Measurements from ENCODE around the gene CCL1. TPM values are rescaled to one million over a fixed set of nuclear protein-coding genes. Genes with fewer than 3 reads are reported as not detected.

CCL1 gene
- total and polyA plus RNA-seq, 2 donors from 2014 or later, result not detected

DNA sequence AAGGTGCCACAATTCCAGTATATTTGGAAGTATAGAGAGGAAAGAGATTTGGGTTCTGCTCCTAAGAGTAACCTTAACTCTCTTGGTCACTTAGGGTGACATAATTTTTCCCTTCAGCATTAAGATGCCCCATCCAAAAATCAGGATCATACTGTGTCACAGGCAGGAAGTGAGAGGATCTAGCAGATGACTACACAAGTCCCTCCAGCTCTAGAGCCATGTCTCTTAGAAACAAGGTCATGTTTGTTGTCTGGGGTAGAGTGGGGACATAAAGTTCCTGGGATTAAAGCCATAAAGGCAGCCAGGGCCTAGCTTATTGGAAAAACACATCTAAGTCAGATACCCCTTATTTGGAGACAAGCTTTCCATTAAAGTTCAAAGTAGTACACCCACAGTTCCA is 41.1 kb downstream of the CCL1 start:
- Histone ChIP-seq H3K4me3 (ENCODE audit: low read length in 3 of 3) (no peak overlapping the region), H3K36me3 (ENCODE audit: control insufficient read depth in 2 of 3, insufficient read depth in 3 of 3, low read length in 3 of 3) (no peaks in the 10 kb centered on the region), H3K9ac (ENCODE audit: low read length in 3 of 3) (no peak overlapping the region), H3K4me1 (ENCODE audit: control insufficient read depth in 2 of 3, insufficient read depth in 2 of 3, low read depth in 1 of 3, low read length in 3 of 3) (no peaks in the 10 kb centered on the region), H3K9me3 (ENCODE audit: control insufficient read depth in 2 of 3, insufficient read depth in 1 of 3, low read length in 3 of 3) (peaks cover 0 to 8% (median 0%) of the 10 kb centered on the region in 3 donors), H3K27me3 (ENCODE audit: control insufficient read depth, insufficient read depth, low read length) (no peaks in the 10 kb centered on the region), H3K27ac (ENCODE audit: low read depth in 2 of 2, low read length in 2 of 2) (no peak overlapping the region)
- TF ChIP-seq, protein P1, sequence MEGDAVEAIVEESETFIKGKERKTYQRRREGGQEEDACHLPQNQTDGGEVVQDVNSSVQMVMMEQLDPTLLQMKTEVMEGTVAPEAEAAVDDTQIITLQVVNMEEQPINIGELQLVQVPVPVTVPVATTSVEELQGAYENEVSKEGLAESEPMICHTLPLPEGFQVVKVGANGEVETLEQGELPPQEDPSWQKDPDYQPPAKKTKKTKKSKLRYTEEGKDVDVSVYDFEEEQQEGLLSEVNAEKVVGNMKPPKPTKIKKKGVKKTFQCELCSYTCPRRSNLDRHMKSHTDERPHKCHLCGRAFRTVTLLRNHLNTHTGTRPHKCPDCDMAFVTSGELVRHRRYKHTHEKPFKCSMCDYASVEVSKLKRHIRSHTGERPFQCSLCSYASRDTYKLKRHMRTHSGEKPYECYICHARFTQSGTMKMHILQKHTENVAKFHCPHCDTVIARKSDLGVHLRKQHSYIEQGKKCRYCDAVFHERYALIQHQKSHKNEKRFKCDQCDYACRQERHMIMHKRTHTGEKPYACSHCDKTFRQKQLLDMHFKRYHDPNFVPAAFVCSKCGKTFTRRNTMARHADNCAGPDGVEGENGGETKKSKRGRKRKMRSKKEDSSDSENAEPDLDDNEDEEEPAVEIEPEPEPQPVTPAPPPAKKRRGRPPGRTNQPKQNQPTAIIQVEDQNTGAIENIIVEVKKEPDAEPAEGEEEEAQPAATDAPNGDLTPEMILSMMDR (IDR thresholded peaks at IDR 0.05; ENCODE audit: borderline replicate concordance, extremely low read depth, insufficient read depth), result no peak
- intact Hi-C loops (cut with DNase I), result no loop called here
- DNase-seq, result no peak
- no peak for FAIRE-seq

DNA sequence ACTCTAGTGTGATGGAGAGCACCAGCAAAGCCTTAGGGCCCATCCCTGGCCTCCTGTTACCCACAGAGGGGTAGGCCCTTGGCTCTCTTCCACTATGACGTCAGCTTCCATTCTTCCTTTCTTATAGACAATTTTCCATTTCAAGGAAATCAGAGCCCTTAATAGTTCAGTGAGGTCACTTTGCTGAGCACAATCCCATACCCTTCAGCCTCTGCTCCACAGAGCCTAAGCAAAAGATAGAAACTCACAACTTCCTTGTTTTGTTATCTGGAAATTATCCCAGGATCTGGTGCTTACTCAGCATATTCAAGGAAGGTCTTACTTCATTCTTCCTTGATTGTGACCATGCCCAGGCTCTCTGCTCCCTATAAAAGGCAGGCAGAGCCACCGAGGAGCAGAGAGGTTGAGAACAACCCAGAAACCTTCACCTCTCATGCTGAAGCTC is 44.0 kb downstream of the CCL1 start, which contains the start of gene CCL8:
CCL8 (plus strand) TSS at position 397 of the 445 bp plus-strand sequence. CDS start 67 bp downstream, outside the sequence.
- DNase-seq (no peak), FAIRE-seq (no peak)
- no peaks in the 10 kb centered on the region for H3K4me1 ChIP-seq (ENCODE audit: control insufficient read depth in 2 of 3, insufficient read depth in 2 of 3, low read depth in 1 of 3, low read length in 3 of 3)
- TF ChIP-seq, protein P1 (IDR thresholded peaks at IDR 0.05; ENCODE audit: borderline replicate concordance, extremely low read depth, insufficient read depth), result no peak
- no peak within 1 kb of the TSS for H3K27ac ChIP-seq (ENCODE audit: low read depth in 2 of 2, low read length in 2 of 2)
- intact Hi-C loops (cut with DNase I), result loop anchor here (10.0 kb wide), 1 partner anchor 64 kb away; the partner anchor contains the start of gene CCL2
- no peak within 1 kb of the TSS for H3K9ac ChIP-seq (ENCODE audit: low read length in 3 of 3)
- no peaks in the 10 kb centered on the region for H3K36me3 ChIP-seq (ENCODE audit: control insufficient read depth in 2 of 3, insufficient read depth in 3 of 3, low read length in 3 of 3)
- peaks cover 0 to 3% (median 0%) of the 10 kb centered on the region in 3 donors for H3K9me3 ChIP-seq (ENCODE audit: control insufficient read depth in 2 of 3, insufficient read depth in 1 of 3, low read length in 3 of 3)
- no peaks in the 10 kb centered on the region for H3K27me3 ChIP-seq (ENCODE audit: control insufficient read depth, insufficient read depth, low read length)
- H3K4me3 ChIP-seq (ENCODE audit: low read length in 3 of 3), result no peak within 1 kb of the TSS

DNA sequence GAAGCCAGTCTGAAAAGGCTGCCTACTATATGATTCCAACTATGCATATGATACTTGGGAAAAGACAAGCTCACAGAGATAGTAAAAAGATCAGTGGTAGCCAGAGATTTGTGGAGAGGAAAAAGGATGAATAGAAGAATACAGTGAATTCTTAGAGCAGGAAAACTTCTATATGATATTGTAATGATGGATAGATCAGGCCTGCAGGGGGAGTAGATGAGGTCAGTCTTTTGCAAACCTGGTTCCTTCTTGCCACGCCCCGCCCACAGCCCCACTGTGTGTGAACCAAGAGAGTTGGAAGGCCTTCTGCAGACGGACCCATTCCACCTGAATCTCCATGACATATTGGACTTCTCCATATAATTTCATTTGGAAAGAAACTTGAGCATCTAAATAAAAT is 44.6 kb downstream of the CCL1 start:
- peaks cover 0 to 3% (median 0%) of the 10 kb centered on the region in 3 donors for H3K4me1 ChIP-seq (ENCODE audit: control insufficient read depth in 2 of 3, insufficient read depth in 2 of 3, low read depth in 1 of 3, low read length in 3 of 3)
- H3K27ac ChIP-seq (ENCODE audit: low read depth in 2 of 2, low read length in 2 of 2), result no peak overlapping the region
- no peak overlapping the region for H3K9ac ChIP-seq (ENCODE audit: low read length in 3 of 3)
- H3K9me3 ChIP-seq (ENCODE audit: control insufficient read depth in 2 of 3, insufficient read depth in 1 of 3, low read length in 3 of 3), result no peaks in the 10 kb centered on the region
- intact Hi-C loops (cut with DNase I), result loop anchor here (10.0 kb wide), 1 partner anchor 64 kb away; the partner anchor contains the start of gene CCL2
- no peaks in the 10 kb centered on the region for H3K27me3 ChIP-seq (ENCODE audit: control insufficient read depth, insufficient read depth, low read length)
- FAIRE-seq (no peak), DNase-seq (no peak)
- TF ChIP-seq, protein P1 (IDR thresholded peaks at IDR 0.05; ENCODE audit: borderline replicate concordance, extremely low read depth, insufficient read depth), result no peak
- H3K4me3 ChIP-seq (ENCODE audit: low read length in 3 of 3), result no peak overlapping the region
- no peaks in the 10 kb centered on the region for H3K36me3 ChIP-seq (ENCODE audit: control insufficient read depth in 2 of 3, insufficient read depth in 3 of 3, low read length in 3 of 3)
